NCI-H146 treated with DMSO at 0.1 percent for 48 hours (cell line): Measurements from ENCODE around the gene CRTC2.
"Not testable (repeated sequence)": the region's sequence is repeated elsewhere in the genome, so short reads cannot be mapped to it uniquely, and the experiment has no call there.

Experiments
- DNase-seq: peaks from one replicate; lab custom pipeline; 2025; ENCODE audit not compliant: unreplicated experiment; lab: John Stamatoyannopoulos, UW

CRTC2 gene

GRCh38 chr1:153958111-153958960 lies at the start of gene CRTC2:
TSS of gene CRTC2 (minus strand) at chr1:153958612. CDS start at chr1:153958497, 115 bp downstream.
- DNase-seq = peak; percentile 99

DNA sequence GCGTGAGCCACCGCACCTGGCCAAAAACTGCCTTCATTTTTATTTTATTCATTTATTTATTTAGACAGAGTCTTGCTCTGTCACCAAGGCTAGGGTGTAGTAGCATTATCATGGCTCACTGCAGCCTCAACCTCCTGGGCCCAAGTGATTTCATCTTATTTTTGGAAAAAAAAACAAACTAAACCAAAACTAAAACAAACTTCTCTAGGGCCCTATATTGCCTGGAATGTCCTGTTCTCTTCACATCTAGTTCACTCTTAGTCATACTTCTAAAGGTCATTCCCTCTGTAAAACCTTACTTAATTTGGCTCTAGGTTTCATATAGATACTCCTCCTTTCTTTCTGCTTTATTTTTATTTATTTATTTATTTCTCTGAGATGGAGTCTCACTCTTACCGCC lies 47.7 kb upstream of the CRTC2 start:
- DNase-seq = no peak

DNA sequence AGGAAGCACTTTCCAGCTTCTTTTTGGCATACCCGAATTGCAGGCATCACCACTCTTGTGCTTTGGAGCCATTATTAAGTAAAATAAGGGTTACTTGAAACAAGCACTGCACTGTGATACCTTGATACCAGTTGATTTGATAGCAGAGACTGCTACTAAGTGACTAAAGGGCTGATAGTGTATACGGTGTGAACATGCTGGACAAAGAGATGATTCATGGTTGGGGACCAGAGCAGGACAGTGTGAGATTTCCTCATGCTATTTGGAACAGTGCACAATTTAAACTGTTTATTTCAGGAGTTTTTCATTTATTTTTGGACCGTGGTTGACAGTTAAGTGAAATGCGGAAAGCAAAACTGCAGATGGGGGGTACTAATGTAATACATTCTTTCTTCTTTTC lies 42.0 kb upstream of the CRTC2 start:
- no peak for DNase-seq

DNA sequence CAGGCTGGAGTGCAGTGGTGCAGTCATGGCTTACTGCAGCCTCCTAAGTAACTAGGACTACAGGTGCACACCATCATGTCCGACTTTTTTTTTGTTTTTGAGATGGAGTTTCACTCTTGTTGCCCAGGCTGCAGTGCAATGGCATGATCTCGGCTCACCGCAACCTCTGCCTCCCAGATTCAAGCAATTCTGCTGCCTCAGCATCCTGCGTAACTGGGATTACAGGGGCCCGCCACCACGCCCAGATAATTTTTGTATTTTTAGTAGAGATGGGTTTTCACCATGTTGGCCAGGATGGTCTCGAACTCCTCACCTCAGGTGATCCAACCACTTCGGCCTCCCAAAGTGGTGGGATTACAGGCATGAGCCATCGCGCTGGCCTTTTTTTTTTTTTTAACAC lies 38.5 kb upstream of the CRTC2 start:
- DNase-seq = not testable (repeated sequence)

- DNase-seq = no peak
These were observed 37.2 kb upstream of the CRTC2 start for GRCh38 chr1:153995640-153996039.

GRCh38 chr1:153995202-153995601 lies 36.8 kb upstream of the CRTC2 start:
- DNase-seq = no peak

DNA sequence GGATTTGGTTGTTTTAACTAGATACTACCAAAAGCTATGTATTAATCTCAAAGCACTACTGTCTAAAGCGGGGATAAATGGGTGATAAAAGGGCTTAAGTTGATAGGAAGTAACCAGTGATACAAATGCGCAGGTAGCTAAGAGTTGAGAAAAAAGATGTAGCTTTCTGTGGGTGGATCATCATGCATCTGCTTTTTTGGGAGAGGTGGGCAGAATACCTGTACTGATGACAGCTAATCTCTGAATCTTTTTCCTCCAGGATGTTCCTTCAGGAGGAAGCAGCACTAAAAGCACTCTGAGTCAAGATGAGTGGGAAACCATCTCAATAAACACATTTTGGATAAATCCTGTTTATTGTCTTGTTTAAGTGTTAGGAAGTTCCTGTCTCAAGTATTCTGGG lies 33.4 kb upstream of the CRTC2 start:
- DNase-seq = no peak

DNA sequence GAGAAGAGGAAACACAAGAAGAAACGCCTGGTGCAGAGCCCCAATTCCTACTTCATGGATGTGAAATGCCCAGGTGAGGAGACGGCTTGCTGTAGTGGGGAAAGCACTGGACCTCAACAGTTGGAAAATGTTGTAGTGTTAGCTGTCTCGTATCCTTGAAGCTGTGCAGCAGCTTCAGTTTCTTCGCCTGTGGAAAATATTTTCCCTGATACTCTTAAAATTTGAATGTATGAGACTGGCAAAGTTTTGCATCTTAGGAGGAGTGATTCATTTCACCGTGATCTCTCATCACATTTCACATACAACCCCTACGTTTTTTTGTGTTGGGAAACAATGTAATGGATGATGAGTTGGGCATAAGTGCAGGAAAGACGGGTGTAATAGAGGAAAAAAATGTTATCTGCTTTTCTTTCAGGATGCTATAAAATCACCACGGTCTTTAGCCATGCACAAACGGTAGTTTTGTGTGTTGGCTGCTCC lies 32.8 kb upstream of the CRTC2 start:
- DNase-seq = no peak

DNA sequence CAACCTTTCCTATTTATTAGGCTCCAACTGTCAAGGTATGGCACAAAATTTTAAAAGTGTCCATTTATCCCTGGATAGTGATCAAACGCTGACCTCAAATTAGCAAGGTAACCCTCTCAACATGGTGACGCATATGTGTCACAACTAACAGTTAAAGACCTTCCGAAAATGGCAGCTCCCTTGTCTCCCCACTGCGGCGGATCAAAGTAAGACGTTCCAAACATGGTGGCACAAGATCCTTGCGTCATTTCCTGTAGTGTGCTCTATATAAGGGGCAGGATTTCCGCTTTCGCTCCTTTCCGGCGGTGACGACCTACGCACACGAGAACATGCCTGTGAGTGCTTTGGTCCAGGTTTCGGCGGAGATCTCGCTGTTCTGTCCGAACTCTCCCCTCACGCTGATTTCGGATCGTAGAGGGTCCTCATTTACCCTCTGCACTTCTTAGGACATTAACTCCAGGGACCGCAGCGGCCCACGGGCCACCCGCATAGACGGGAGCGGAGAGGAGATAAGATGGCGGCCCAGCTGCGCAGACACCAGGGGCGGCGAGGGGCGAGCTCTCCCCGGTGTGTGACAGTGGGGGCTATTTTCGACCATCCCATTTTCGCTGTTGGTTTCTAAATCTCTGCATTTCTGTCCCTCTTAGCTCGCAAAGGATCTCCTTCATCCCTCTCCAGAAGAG lies 32.2 kb upstream of the CRTC2 start, which contains the start of gene RPS27:
RPS27 (plus strand) TSS at position 295 of the 683 bp plus-strand sequence; CDS start at position 330, 35 bp downstream.
- peak; percentile 97 for DNase-seq

- no peak for DNase-seq
These were observed 29.2 kb upstream of the CRTC2 start for GRCh38 chr1:153987621-153988020.

- DNase-seq = peak; percentile 73
These were observed 27.7 kb upstream of the CRTC2 start, which contains the start of gene RAB13 for GRCh38 chr1:153985941-153986761. TSS of gene RAB13 (minus strand) at chr1:153986339. CDS start at chr1:153986236, 103 bp downstream.

- DNase-seq = no peak
These were observed 27.0 kb upstream of the CRTC2 start for GRCh38 chr1:153985341-153985912.

GRCh38 chr1:153984123-153984894 lies 25.9 kb upstream of the CRTC2 start:
- DNase-seq = no peak

DNA sequence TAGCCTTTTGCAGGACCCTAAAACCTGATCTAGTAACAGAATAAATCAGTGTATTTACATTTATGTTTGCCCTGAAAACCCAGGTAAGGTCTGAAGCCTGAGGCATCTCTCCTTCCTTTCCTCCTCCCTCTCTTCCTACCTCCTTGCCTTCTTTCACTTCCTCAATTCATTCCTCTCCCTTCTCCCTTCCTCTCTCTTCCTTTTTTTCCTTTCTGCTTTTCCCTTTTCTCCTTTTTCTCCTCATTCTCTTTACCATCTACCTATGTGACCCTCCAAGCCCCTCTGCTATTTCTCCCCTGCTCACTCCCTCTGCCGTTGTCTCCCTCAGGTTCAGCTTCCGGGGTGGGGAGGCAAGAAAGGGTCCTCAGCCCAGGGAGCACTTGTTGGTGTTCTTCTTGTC lies 23.3 kb upstream of the CRTC2 start:
- DNase-seq = not testable (repeated sequence)

DNA sequence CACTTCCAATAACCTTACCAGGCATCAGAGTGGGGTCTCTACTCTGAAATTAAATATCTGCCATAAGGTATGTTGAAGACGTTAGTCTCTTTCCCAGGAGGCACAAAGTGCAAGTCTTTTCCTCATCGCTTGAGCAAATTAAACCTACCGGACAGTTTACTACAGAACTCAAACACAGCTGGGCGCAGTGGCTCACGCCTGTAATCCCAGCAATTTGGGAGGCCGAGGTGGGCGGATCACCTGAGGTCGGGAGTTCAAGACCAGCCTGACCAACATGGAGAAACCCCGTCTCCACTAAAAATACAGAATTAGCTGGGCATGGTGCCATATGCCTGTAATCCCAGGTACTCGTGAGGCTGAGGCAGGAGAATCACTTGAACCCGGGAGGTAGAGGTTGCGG lies 20.7 kb upstream of the CRTC2 start:
- not testable (repeated sequence) for DNase-seq

GRCh38 chr1:153978274-153978909 lies 20.0 kb upstream of the CRTC2 start:
- no peak for DNase-seq

- peak; percentile 71 for DNase-seq
These were observed 19.1 kb upstream of the CRTC2 start, which contains the start of gene JTB for GRCh38 chr1:153977250-153978240. TSS of gene JTB (minus strand) at chr1:153977674. CDS start at chr1:153977252, 422 bp downstream.

DNA sequence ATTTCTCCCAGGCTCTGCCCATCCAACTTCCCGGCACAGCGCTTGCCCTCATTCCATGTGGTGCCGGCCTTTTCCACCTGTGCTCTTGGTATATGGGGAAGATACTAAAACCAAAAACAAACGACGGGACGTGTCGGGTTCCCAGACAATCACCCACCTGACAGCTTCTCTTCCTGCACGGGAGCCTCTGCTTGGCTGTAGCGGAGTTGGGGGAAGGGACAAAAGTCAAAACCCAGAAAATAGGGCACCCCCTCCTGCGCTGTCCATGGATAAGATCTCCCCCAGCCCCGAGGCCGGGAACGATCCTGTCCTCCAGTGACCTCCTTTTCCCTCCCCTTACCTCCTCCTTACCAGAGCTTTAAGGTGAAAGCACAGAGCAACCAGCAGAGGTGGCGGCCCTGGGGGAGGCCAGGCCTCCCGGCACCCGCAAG lies 18.4 kb upstream of the CRTC2 start:
- no peak for DNase-seq
